NCI-H2171 (cell line): Measurements from ENCODE around the gene TENT4A.
"Not testable (repeated sequence)": the region's sequence is repeated elsewhere in the genome, so short reads cannot be mapped to it uniquely, and the experiment has no call there.

Experiments used
- DNase-seq: peaks from one replicate; lab custom pipeline; 2025; lab: John Stamatoyannopoulos, UW

Gene TENT4A

GRCh38 chr5:6713274-6714225 is at the start of gene TENT4A:
TENT4A (plus strand) TSS chr5:6713432; CDS start chr5:6713984, 552 bp downstream.
- peak; percentile 22 for DNase-seq

- no peak for DNase-seq
Observed at GRCh38 chr5:6666762-6667161, 46.5 kb upstream of the TENT4A start.

GRCh38 chr5:6667648-6668047 is 45.6 kb upstream of the TENT4A start:
- DNase-seq = no peak

DNA sequence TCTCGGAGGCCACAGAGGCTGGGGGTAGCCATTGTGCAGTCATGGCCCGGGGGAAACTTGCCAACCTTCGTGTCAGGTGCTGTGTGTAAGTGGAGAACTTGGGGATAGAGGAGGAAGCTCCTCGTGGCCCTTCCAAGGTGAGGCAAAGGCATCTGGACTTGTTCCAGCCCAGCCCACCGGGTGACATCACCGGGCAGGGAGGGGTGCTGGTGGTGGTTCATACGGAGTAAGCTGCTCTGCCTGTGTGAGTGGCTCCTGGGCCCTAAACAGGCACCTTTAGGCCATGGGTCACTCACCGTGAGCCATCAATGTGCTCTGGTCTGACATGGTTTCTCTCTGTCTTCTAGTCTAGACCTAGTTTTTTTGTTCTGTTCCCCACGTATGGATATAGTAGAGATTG is 44.5 kb upstream of the TENT4A start:
- DNase-seq = not testable (repeated sequence)

DNA sequence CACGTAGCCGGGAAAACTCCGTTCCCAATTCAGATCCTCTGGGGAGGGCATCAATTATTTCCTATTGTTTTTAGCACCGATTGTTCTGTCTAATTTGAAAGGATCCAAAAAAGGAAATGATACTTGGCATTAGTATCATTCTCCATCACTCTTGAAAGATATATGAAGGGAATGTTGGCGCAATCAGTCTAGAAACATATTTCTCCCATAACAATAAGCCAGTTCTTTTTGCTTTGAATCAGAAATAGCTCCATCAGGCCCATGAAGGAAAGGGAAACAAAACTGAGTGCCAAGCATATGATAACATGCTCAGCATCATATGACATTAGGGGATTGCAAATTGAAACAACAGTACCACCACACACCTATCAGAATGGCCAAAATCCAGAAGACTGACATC is 40.2 kb upstream of the TENT4A start:
- no peak for DNase-seq

DNA sequence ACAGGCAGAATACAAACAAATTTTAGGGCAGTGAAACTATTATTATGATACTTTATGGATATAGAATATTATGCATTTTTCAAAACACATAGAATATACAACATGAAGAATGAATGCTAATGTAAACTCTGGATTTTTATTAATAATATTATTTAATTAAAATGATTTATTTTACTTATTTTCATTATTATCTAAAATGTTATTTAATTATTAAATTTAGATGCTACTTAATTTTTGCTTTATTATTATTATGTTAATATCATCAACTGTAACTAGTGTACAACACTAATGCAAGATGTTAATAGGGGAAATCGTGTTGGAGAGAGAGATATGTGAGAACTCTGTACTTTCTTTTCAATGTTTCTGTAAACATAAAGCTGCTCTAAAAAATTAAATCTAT is 39.3 kb upstream of the TENT4A start:
- no peak for DNase-seq

DNA sequence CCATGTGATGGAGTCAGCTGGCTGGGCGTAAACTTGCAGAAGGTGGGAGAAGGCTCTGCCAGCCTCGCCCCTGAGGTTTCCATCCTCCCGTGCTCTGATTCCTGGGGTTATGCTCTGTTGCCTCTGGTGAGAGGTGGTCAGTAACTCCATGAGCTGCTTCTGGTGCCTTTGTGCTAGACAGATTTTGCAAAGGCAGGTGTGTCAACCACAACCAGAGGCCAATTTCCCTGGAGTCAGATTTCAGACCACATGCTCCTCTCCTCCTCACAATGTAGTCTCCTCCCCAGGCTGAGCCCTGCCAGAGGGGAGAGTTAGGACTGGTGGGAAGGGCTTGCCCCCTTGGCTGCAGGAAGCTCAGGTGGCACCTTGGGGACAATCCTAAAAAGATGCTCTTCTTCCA is 38.8 kb upstream of the TENT4A start:
- peak; percentile 19 for DNase-seq

DNA sequence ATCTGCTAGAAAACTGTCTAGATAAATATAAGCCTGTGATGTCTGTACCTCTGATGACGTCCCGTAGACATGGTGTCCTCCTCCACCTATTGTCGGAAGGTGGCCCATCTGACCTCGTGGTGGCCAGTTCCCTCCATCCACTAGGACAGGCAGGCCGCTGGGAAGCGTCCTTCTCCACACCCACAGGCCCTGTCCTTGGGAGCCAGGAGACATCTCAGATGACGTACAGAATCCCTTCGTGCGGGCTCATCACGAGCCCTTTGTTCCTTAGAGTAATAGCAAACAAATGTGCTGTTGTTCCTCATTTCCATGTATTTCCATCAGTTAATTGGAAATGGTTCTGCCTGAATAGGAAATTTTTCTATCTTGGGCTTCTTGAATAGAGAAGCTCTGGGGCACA is 38.3 kb upstream of the TENT4A start:
- DNase-seq = no peak

- no peak for DNase-seq
Observed at GRCh38 chr5:6675784-6676491, 37.3 kb upstream of the TENT4A start.

DNA sequence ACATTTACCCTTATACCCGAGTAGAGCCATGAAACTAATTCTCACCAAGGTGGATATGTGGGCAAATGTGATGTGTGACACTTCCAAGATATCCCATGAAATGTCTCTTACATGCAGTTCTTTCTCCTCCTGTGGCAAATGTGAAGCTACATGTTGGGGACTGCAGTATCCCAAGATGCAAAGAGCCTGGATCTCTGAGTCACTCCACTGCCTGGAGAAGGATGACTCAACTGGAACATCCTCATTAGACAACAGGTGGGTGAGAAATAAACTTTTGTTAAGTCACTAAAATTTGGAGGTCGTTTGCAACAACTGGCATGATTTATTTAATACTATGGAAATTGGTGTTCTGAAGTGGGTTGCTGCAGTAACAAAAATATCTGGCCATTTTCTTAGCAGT is 36.5 kb upstream of the TENT4A start:
- DNase-seq = no peak

DNA sequence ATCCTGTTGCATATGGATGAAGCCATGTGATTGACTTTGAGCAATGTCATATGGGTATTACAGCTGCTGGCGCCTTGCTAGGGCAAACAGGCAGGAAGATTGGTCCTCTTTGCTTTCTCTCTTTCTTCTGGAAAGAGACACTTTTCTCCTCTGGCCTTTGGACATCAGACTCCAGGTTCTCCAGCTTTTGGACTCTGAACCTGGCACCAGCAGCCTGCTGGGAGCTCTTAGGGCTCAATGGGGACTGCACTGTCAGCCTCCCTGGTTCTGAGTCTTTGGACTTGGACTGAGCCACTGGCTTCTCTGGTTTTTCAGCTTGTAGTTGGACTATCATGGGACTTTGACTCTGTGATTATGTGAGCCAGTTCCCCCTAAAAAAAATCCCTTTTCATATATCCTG is 34.8 kb upstream of the TENT4A start:
- DNase-seq = no peak

GRCh38 chr5:6680922-6681321 is 32.3 kb upstream of the TENT4A start:
- DNase-seq = no peak

DNA sequence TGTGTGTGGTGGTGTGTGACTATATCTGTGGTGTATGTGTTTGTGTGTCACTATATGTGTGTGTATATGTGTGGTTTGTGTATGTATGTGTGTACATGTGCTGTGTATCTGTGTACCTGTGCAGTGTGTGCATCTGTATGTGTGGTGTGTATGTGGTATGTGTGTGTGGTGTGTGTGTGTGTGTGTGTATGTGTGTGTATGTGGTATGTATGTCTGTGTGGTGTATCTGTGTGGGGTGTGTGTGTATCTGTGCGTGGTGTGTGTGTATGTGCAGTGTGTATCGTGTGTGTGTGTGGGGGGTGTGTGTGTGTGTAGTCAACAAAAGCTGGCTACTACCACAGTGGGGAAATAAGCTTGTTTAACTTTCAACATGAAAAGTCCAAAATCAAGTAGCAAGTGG is 31.6 kb upstream of the TENT4A start:
- DNase-seq = no peak

- DNase-seq = no peak
Observed at GRCh38 chr5:6682239-6682638, 31.0 kb upstream of the TENT4A start.

- no peak for DNase-seq
Observed at GRCh38 chr5:6683241-6683640, 30.0 kb upstream of the TENT4A start.

DNA sequence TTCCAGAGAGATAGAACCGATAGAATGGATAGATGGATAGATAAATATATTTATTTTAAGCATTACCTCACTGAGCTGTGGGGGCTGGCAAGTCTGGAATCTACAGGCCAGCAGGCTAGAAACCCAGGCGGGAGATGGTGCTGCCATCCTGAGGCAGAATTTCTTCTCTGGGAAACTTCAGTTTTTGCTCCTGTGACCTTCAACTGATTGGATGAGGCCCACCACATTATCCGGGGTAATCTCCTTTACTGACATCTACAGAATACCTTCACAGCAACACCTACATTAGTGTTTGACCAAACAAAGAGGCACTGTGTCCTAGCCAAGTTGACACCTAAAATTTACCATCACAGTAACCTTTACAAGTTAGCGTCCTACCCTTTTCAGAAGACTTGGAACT is 29.2 kb upstream of the TENT4A start:
- DNase-seq = no peak

- no peak for DNase-seq
Observed at GRCh38 chr5:6686501-6686900, 26.7 kb upstream of the TENT4A start.

DNA sequence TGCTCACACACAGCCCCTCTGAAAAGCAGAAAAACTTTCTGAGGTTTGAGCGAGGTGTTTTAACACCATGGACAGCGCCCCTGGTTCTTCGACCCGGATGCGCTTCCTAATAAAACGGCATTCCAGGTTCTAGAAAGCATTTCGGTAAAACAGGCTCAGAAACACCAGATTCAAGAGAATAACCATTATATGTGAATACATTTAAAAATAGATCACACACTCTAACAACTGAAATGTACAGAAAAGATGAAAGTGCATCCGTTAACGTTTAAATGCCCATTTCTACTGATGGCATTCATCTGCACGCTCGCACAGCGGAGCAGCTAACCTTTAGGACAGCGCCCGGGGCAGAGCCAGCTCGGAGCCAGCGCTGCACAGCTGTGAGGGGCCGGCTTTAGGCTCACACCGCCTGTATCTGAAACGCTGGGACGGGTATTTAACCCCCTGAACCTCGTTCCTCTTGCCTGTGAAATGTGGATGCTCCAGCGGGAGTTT is 26.3 kb upstream of the TENT4A start:
- DNase-seq = no peak

- DNase-seq = no peak
Observed at GRCh38 chr5:6687505-6687904, 25.7 kb upstream of the TENT4A start.

DNA sequence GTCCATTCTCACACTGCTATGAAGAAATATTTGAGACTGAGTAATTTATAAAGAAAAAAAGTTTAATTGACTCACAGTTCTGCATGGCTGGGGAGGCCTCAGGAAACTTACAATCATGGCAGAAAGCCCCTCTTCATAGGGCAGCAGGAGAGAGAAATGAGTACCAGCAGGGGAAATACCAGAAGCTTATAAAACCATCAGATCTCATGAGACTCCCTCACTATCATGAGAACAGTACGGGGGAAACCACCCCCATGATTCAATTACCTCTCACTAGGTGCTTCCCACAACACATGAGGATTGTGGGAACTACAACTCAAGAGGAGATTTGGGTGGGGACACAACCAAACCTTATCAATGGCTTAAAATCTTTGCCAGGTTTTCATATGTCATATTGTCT is 20.3 kb upstream of the TENT4A start:
- DNase-seq = no peak

GRCh38 chr5:6698696-6699095 is 14.5 kb upstream of the TENT4A start:
- DNase-seq = no peak

GRCh38 chr5:6699357-6699756 is 13.9 kb upstream of the TENT4A start:
- DNase-seq = no peak

DNA sequence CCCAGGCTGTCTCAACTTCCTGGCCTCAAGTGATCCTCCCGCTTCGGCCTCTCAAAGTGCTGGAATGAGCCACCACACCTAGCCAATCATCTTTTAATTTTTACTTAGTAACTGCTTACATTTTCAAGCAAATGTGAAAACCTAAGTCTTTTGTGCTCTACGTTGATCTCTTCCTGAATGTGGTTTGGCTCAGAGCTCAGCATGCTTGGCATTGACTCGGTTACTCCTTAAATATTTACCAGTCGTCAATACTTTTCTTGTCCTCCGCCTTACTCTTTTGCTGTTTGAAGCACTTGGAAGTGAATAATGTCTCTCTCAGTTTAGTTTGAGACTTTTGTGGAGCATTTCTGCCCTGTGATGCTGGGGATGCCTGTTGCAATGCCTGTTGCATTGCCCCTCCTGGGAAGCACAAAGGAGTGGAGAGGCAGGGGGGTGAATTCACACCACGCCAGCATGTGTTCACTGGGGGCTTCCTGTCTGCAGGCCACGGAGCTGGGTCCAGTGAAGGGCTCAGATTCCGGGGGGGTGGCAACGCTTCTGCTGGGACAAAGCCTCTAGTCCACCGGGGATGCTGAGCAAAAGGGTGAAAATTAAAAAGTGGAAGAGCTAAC is 13.1 kb upstream of the TENT4A start:
- DNase-seq = no peak
